ENCODE data around the gene GSTK1. TPM values are rescaled to one million over a fixed set of nuclear protein-coding genes. Genes with fewer than 3 reads are reported as not detected.

The GSTK1 gene
- total RNA-seq, 1 donor from 2014 or later: 149 TPM

- DNase-seq: no peak
- Histone ChIP-seq H3K36me3 (no peaks in the 10 kb centered on the region), H3K27me3 (no peaks in the 10 kb centered on the region), H3K9me3 (no peaks in the 10 kb centered on the region), H3K27ac (no peak overlapping the region), H3K4me3 (no peak overlapping the region), H3K4me1 (peaks cover 7% of the 10 kb centered on the region)
- intact Hi-C loops (cut with DNase I): loop anchor here (10.0 kb wide), 1 partner anchor 60 kb away; no protein-coding TSS in a partner anchor
- ATAC-seq: no peak
- no peak for TF ChIP-seq CTCF (IDR thresholded peaks at IDR 0.05)
Measured at GRCh38 chr7:143245123-143245522, 18.1 kb upstream of the GSTK1 start.

DNA sequence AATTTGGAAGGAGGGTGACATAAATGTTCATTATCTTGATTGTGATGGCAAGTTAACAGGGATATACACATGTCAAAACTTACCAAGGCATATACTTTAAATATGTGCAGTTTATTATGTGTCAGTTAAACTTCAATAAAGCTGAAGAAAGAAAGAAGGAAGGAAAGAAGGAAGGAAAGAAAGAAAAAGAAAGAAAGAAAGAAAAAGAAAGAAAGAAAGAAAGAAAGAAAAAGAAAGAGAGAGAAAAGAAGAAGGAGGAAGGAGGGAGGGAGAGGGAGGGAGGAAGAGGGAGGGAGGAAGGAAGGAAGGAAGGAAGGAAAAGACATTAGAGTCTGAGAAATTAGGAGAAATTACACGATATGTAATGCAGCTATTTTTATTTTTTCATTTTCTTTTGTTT is 15.9 kb upstream of the GSTK1 start:
- no peak for TF ChIP-seq CTCF (IDR thresholded peaks at IDR 0.05)
- no peak for ATAC-seq
- no peaks in the 10 kb centered on the region for H3K36me3 ChIP-seq
- no peak overlapping the region for H3K4me3 ChIP-seq
- intact Hi-C loops (cut with DNase I): loop anchor here (10.0 kb wide), 1 partner anchor 57 kb away; no protein-coding TSS in a partner anchor
- H3K27me3 ChIP-seq: no peaks in the 10 kb centered on the region
- no peak overlapping the region for H3K27ac ChIP-seq
- no peaks in the 10 kb centered on the region for H3K4me1 ChIP-seq
- H3K9me3 ChIP-seq: no peaks in the 10 kb centered on the region
- DNase-seq: no peak

DNA sequence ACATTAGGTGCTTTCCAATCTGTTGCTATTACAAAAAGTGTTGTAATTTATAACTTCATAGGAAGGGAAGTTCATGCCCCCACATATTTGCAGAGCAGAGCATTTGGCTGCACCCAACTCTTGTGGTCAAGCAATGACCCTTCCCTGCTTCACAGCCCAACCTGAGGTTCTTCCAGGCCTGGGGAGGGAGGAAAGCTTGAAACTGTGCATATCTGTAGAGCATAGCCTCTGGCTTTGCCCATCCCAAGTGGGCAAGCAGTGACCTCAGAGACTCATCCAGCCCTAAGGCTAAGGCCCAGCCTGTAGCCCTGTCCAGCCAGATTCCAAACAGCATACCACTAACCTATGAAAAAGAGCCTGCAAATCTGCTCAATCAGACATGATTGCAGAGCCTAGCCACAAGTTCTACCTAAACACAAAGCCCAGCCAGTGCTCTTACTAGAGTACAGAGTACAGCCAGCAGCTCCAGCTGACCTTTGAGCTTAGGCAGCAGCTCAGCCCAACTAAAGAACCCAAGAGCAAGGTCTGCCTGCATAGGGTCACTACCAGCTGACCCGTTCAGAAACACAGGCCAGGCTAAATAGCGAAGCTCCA is 14.4 kb upstream of the GSTK1 start:
- no peak for TF ChIP-seq CTCF (IDR thresholded peaks at IDR 0.05)
- ATAC-seq: peak; percentile 47
- Histone ChIP-seq H3K4me3 (no peak overlapping the region), H3K4me1 (no peaks in the 10 kb centered on the region), H3K27me3 (no peaks in the 10 kb centered on the region), H3K9me3 (no peaks in the 10 kb centered on the region), H3K36me3 (no peaks in the 10 kb centered on the region), H3K27ac (no peak overlapping the region)
- intact Hi-C loops (cut with DNase I): loop anchor here (10.0 kb wide), 1 partner anchor 56 kb away; no protein-coding TSS in a partner anchor
- DNase-seq: no peak

- TF ChIP-seq CTCF (IDR thresholded peaks at IDR 0.05): no peak
- DNase-seq (no peak), ATAC-seq (no peak)
- Histone ChIP-seq H3K27ac (no peak overlapping the region), H3K9me3 (no peaks in the 10 kb centered on the region), H3K27me3 (no peaks in the 10 kb centered on the region), H3K4me1 (no peaks in the 10 kb centered on the region), H3K4me3 (no peak overlapping the region), H3K36me3 (no peaks in the 10 kb centered on the region)
- intact Hi-C loops (cut with DNase I): no loop called here
Measured at GRCh38 chr7:143250199-143250598, 13.0 kb upstream of the GSTK1 start.

DNA sequence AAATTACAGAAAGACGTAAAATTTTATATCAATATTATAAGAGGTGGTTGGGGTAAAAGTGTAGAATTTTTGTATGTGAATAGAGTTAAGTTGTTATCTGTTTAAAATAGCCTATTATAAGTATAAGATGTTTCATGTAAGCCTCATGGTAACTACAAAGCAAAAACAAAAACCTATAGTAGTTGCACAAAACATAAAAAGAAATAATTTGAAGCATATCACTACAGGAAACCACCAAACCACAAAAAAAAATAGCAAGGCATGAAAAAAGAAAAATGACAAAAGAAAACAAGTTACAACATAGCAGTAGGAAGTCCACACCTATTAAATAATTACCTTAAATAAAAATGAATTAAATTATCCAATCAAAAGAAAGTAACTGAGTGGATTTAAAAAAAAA is 12.4 kb upstream of the GSTK1 start:
- ATAC-seq (no peak), DNase-seq (no peak)
- no peaks in the 10 kb centered on the region for H3K4me1 ChIP-seq
- no peak for TF ChIP-seq CTCF (IDR thresholded peaks at IDR 0.05)
- H3K4me3 ChIP-seq: no peak overlapping the region
- intact Hi-C loops (cut with DNase I): no loop called here
- H3K9me3 ChIP-seq: no peaks in the 10 kb centered on the region
- no peak overlapping the region for H3K27ac ChIP-seq
- H3K27me3 ChIP-seq: no peaks in the 10 kb centered on the region
- no peaks in the 10 kb centered on the region for H3K36me3 ChIP-seq

GRCh38 chr7:143252006-143252405 is 11.2 kb upstream of the GSTK1 start:
- Histone ChIP-seq H3K9me3 (no peaks in the 10 kb centered on the region), H3K4me1 (no peaks in the 10 kb centered on the region), H3K4me3 (no peak overlapping the region), H3K36me3 (no peaks in the 10 kb centered on the region), H3K27me3 (no peaks in the 10 kb centered on the region), H3K27ac (no peak overlapping the region)
- ATAC-seq (no peak), DNase-seq (no peak)
- intact Hi-C loops (cut with DNase I): no loop called here
- no peak for TF ChIP-seq CTCF (IDR thresholded peaks at IDR 0.05)

All from upper lobe of right lung (tissue), 1 donor.